MM.1S (cell line): ENCODE measurements around the gene CATSPERD.

Experiments
- DNase-seq: peaks from one replicate; pipeline ENCODE4 v3.0.0-alpha.2; 2015
- H2AFZ ChIP-seq: fragments of 300-600 bp; sonication (generic); 2 replicates; pipeline ENCODE4 v1.6.0; 2016; ENCODE audit warnings: antibody characterized with exemption, low read length
- H3F3A ChIP-seq: fragments of 300-600 bp; sonication (generic); 2 replicates; pipeline ENCODE4 v1.6.1; 2016; ENCODE audit warnings: mild to moderate bottlenecking, antibody characterized with exemption, low read length, moderate library complexity, mixed read lengths; ENCODE audit not compliant: insufficient read depth
- H3K27ac ChIP-seq: fragments of 300-600 bp; sonication (generic); 2 replicates; pipeline ENCODE4 v1.5.1; 2016; ENCODE audit warnings: mild to moderate bottlenecking, low read length
- H3K27me3 ChIP-seq: fragments of 300-600 bp; sonication (generic); replicated peaks from 2 replicates; pipeline ENCODE4 v1.6.0; 2016; ENCODE audit warnings: low read length; ENCODE audit not compliant: insufficient read depth
- H3K36me3 ChIP-seq: fragments of 300-600 bp; sonication (generic); replicated peaks from 2 replicates; pipeline ENCODE4 v1.6.1; 2016; ENCODE audit warnings: mild to moderate bottlenecking, low read length, mixed read lengths; ENCODE audit not compliant: insufficient read depth
- H3K4me1 ChIP-seq: fragments of 300-600 bp; sonication (generic); 2 replicates; pipeline ENCODE4 v1.6.1; 2016; ENCODE audit warnings: low read length, mixed read lengths
- H3K4me2 ChIP-seq: fragments of 300-600 bp; sonication (generic); 2 replicates; pipeline ENCODE4 v1.6.0; 2016; ENCODE audit warnings: low read depth, low read length
- H3K4me3 ChIP-seq: fragments of 300-600 bp; sonication (generic); 2 replicates; pipeline ENCODE4 v1.5.1; 2016; ENCODE audit warnings: low read length, mixed read lengths
- H3K79me2 ChIP-seq: fragments of 300-600 bp; sonication (generic); 2 replicates; pipeline ENCODE4 v1.6.1; 2016; ENCODE audit warnings: mixed run types, low read length, mixed read lengths
- H3K9ac ChIP-seq: fragments of 300-600 bp; sonication (generic); 2 replicates; pipeline ENCODE4 v1.6.1; 2016; ENCODE audit warnings: low read length, mixed read lengths
- H3K9me2 ChIP-seq: fragments of 300-600 bp; sonication (generic); replicated peaks from 2 replicates; pipeline ENCODE4 v1.6.1; 2016; ENCODE audit warnings: mild to moderate bottlenecking, low read length, mixed read lengths; ENCODE audit not compliant: insufficient read depth
- H3K9me3 ChIP-seq: fragments of 300-600 bp; sonication (generic); replicated peaks from 2 replicates; pipeline ENCODE4 v1.6.1; 2016; ENCODE audit warnings: mild to moderate bottlenecking, low read length, mixed read lengths; ENCODE audit not compliant: insufficient read depth
- H4K20me1 ChIP-seq: fragments of 300-600 bp; sonication (generic); 2 replicates; pipeline ENCODE4 v1.6.1; 2016; ENCODE audit warnings: mild to moderate bottlenecking, low read length, moderate library complexity, mixed read lengths; ENCODE audit not compliant: insufficient read depth
- CTCF ChIP-seq: fragments of 300-600 bp; sonication (generic); IDR thresholded peaks from 2 replicates; pipeline ENCODE4 v1.5.1; 2016; ENCODE audit warnings: antibody characterized with exemption, low read length, mixed read lengths
- EZH2 ChIP-seq: fragments of 300-600 bp; sonication (generic); optimal IDR thresholded peaks from 2 replicates; pipeline ENCODE3; 2017; ENCODE audit warnings: low read depth, mild to moderate bottlenecking, antibody characterized with exemption, low read length, mixed read lengths
- EZH2phosphoT487 ChIP-seq: fragments of 300-600 bp; sonication (generic); IDR thresholded peaks from 2 replicates; pipeline ENCODE4 v1.6.1; 2018; ENCODE audit warnings: antibody characterized with exemption, low read length

The CATSPERD gene

GRCh38 chr19:5673752-5674151, 46.7 kb upstream of the CATSPERD start:
- Histone ChIP-seq H3K27me3 (no peaks in the 10 kb centered on the region), H3K4me2 (no peak overlapping the region), H3K27ac (no peak overlapping the region), H4K20me1 (no peaks in the 10 kb centered on the region), H3K9ac (no peak overlapping the region), H3K9me2 (no peaks in the 10 kb centered on the region), H3K9me3 (no peaks in the 10 kb centered on the region), H3K79me2 (no peaks in the 10 kb centered on the region), H3K4me1 (no peaks in the 10 kb centered on the region), H3K36me3 (0 out of 2 replicates have a peak, but pooled peaks cover 4% of the 10 kb centered on the region), H2AFZ (no peak overlapping the region), H3F3A (peaks cover 3% of the 10 kb centered on the region; the same call in 1 of the 2 replicates), H3K4me3 (no peak overlapping the region)
- TF ChIP-seq CTCF = no peak
- no peak for TF ChIP-seq EZH2
- TF ChIP-seq EZH2phosphoT487 = no peak
- no peak for DNase-seq

- H3K27ac ChIP-seq = no peak overlapping the region
Observed at GRCh38 chr19:5674714-5675113, 45.7 kb upstream of the CATSPERD start.

GRCh38 chr19:5676105-5676771, 44.2 kb upstream of the CATSPERD start:
- H3K4me1 ChIP-seq = peaks cover 7% of the 10 kb centered on the region
- no peaks in the 10 kb centered on the region for H3K36me3 ChIP-seq
- DNase-seq = peak; percentile 3
- no peaks in the 10 kb centered on the region for H3K9me3 ChIP-seq
- H2AFZ ChIP-seq = no peak overlapping the region
- H3K27ac ChIP-seq = no peak overlapping the region
- no peaks in the 10 kb centered on the region for H3F3A ChIP-seq
- no peak overlapping the region for H3K4me2 ChIP-seq
- peaks cover 13% of the 10 kb centered on the region for H3K79me2 ChIP-seq
- H3K9ac ChIP-seq = no peak overlapping the region
- H4K20me1 ChIP-seq = no peaks in the 10 kb centered on the region
- H3K4me3 ChIP-seq = no peak overlapping the region
- no peaks in the 10 kb centered on the region for H3K9me2 ChIP-seq
- H3K27me3 ChIP-seq = no peaks in the 10 kb centered on the region
- no peak for TF ChIP-seq EZH2
- no peak for TF ChIP-seq EZH2phosphoT487
- TF ChIP-seq CTCF = no peak

More at GRCh38 chr19:5674714-5675113, 45.7 kb upstream of the CATSPERD start:
- DNase-seq = no peak
- no peak for TF ChIP-seq EZH2phosphoT487
- TF ChIP-seq EZH2 = no peak
- no peak for TF ChIP-seq CTCF
- H3K9ac ChIP-seq = no peak overlapping the region
- peaks cover 7% of the 10 kb centered on the region for H3K79me2 ChIP-seq
- H3K27me3 ChIP-seq = no peaks in the 10 kb centered on the region
- no peaks in the 10 kb centered on the region for H3K9me2 ChIP-seq
- H4K20me1 ChIP-seq = no peaks in the 10 kb centered on the region
- H3F3A ChIP-seq = peaks cover under 1% of the 10 kb centered on the region; the same call in 1 of the 2 replicates
- peaks cover 4% of the 10 kb centered on the region; the same call in 1 of the 2 replicates for H3K4me1 ChIP-seq
- no peak overlapping the region for H3K4me2 ChIP-seq
- H2AFZ ChIP-seq = no peak overlapping the region
- no peaks in the 10 kb centered on the region for H3K9me3 ChIP-seq
- no peaks in the 10 kb centered on the region for H3K36me3 ChIP-seq
- no peak overlapping the region for H3K4me3 ChIP-seq
